Activated CD8-positive, alpha-beta memory T cell treated with anti-CD3 and anti-CD28 coated beads for 36 hours (primary cell): ENCODE measurements around the gene CBFA2T3. TPM values are rescaled to one million over a fixed set of nuclear protein-coding genes. Genes with fewer than 3 reads are reported as not detected.
"Not testable (repeated sequence)": the region's sequence is repeated elsewhere in the genome, so short reads cannot be mapped to it uniquely, and the experiment has no call there.

Experiments used
- CTCF ChIA-PET: fragments of 350-600 bp; sonication (Branson Sonifier 250); formaldehyde crosslinking; loops from one replicate; lab custom pipeline; 2021; ENCODE audit warnings: antibody characterized with exemption; lab: Charles Lee
- POLR2A ChIA-PET: fragments of 350-600 bp; sonication (Branson Sonifier 250); formaldehyde crosslinking; loops from one replicate; lab custom pipeline; 2021; ENCODE audit warnings: antibody characterized with exemption; lab: Charles Lee
- total RNA-seq, 2 experiments: library from RNA; stranded (reverse); gene quantifications; one replicate each; pipeline ENCODE4 v1.2.3, GENCODE V29; 2021

Gene CBFA2T3
- total RNA-seq, 2 experiments from 2014 or later, result not detected

- ChIA-PET POLR2A (no interaction called here), CTCF (no interaction called here)
Measured at GRCh38 chr16:88902744-88903143, 74.3 kb downstream of the CBFA2T3 start.

GRCh38 chr16:88901718-88902337 is 75.2 kb downstream of the CBFA2T3 start:
- ChIA-PET POLR2A (no interaction called here), CTCF (interaction anchor here (0.6 kb wide), 1 partner anchor 19 kb away, joined by 3 read pairs; no protein-coding TSS in a partner anchor)

- ChIA-PET POLR2A (no interaction called here), CTCF (no interaction called here)
Measured at GRCh38 chr16:88900662-88901052, 76.3 kb downstream of the CBFA2T3 start.

GRCh38 chr16:88899901-88900661 is 76.9 kb downstream of the CBFA2T3 start:
- POLR2A ChIA-PET, result no interaction called here

GRCh38 chr16:88897696-88898425 is 79.1 kb downstream of the CBFA2T3 start:
- ChIA-PET CTCF (no interaction called here), POLR2A (no interaction called here)

More at GRCh38 chr16:88899901-88900661, 76.9 kb downstream of the CBFA2T3 start:
- CTCF ChIA-PET, result no interaction called here

- CTCF ChIA-PET, result no interaction called here
- POLR2A ChIA-PET, result no interaction called here
Measured at GRCh38 chr16:88896238-88897070, 80.6 kb downstream of the CBFA2T3 start.

- POLR2A ChIA-PET, result no interaction called here
- CTCF ChIA-PET, result no interaction called here
Measured at GRCh38 chr16:88895335-88895734, 81.7 kb downstream of the CBFA2T3 start.

GRCh38 chr16:88894681-88895300 is 82.2 kb downstream of the CBFA2T3 start:
- CTCF ChIA-PET, result no interaction called here
- POLR2A ChIA-PET, result no interaction called here

GRCh38 chr16:88894266-88894665 is 82.7 kb downstream of the CBFA2T3 start:
- CTCF ChIA-PET, POLR2A ChIA-PET: not testable (repeated sequence)

- ChIA-PET CTCF (no interaction called here), POLR2A (no interaction called here)
Measured at GRCh38 chr16:88893127-88893968, 83.7 kb downstream of the CBFA2T3 start.

- POLR2A ChIA-PET, result no interaction called here
- CTCF ChIA-PET, result no interaction called here
Measured at GRCh38 chr16:88892065-88892464, 84.9 kb downstream of the CBFA2T3 start.

- CTCF ChIA-PET, result no interaction called here
Measured at GRCh38 chr16:88891083-88891482, 85.9 kb downstream of the CBFA2T3 start.

GRCh38 chr16:88889702-88890352 is 87.2 kb downstream of the CBFA2T3 start:
- POLR2A ChIA-PET, CTCF ChIA-PET: not testable (repeated sequence)

More at GRCh38 chr16:88891083-88891482, 85.9 kb downstream of the CBFA2T3 start:
- POLR2A ChIA-PET, result no interaction called here

GRCh38 chr16:88888461-88889387 is 88.3 kb downstream of the CBFA2T3 start:
- CTCF ChIA-PET, result no interaction called here
- POLR2A ChIA-PET, result no interaction called here

GRCh38 chr16:88888057-88888456 is 89.0 kb downstream of the CBFA2T3 start:
- ChIA-PET CTCF (no interaction called here), POLR2A (interaction anchor here (0.5 kb wide), 1 partner anchor 498 kb away, joined by 3 read pairs; no protein-coding TSS in a partner anchor)

GRCh38 chr16:88886845-88887521 is 90.0 kb downstream of the CBFA2T3 start:
- ChIA-PET CTCF (no interaction called here), POLR2A (no interaction called here)
